GM18519 (cell line): ENCODE measurements around the gene VIT.
A peak's percentile ranks its signal among the peaks of the same experiment; 100 is the strongest.

Experiments
- ATAC-seq: cut with Tn5 transposase; IDR thresholded peaks from one replicate; pipeline ENCODE4 v1.9.1; 2021; ENCODE audit warnings: mild to moderate bottlenecking, moderate library complexity; ENCODE audit not compliant: unreplicated experiment, low FRiP score

VIT gene

DNA sequence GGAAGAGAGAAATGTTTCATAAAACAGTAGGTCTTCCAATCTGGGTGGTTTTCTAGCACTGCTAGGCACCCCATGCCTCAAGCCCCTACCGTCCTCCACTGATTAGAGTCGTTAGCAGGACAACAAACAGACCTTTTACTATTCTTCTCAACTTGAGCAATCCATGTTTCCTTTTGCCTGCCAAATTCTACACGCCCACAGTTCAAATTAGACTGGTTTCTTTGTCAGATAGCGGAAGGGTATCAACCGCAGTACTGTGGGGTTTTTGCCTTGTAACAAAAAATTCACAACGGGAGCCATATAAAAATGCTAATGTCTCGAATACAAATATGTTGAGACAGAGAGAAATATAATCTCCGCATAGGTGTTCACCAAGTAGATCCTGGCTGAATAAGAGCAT is 59.9 kb downstream of the VIT start:
- ATAC-seq, result no peak

DNA sequence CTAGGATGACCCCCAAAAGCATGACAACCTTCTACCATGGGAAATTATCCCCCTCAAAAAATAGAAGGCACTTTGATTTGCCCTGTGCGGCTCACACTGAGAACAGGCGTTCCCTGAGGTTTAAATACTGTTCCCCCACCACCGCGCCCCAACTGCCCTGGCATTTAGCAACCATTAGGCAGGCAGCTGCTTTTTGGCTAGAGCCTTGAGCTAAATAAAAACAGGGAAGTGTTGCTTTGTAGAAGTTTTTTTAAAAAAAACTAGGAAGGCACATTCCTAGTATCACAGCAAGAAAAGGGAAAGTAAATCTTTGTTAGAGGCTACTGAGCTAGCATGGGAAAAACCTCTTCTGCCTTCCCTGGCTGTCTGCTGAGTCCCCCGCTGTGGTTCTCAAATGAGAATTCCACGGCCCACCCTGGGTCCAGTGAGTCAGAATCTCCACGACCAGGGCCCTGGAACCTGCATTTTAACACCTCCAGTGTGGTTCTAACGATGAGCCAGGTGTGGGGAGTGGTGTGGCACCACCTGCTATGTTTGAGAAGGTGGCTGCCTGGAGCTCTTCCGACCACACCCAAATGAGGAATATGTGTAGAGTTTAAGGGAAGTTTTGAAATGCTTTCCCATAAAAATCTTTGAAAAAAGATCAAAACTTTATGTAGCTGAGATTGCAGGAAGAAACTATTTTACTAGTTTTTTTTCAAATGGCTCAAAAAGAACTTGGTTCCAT is 66.4 kb downstream of the VIT start:
- ATAC-seq, result no peak

DNA sequence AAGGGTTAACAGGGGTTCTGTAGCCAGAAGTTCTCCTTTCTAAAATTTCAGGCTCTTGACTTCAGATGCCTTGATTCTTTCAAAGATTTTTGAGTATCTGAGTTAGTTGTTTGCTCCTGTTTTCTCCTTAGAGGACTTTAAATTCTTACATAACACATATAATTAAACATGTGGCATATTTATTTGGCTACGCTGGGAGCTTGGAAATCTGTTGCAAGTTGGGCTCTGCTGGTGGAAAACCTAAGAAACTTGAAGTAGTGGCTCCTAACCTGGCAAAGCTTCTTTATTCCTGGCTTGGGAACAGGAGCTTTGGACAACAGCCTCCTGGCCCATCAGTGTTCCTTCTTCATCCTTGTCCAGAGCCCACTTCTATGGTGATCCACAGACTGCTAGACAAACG is 72.6 kb downstream of the VIT start:
- ATAC-seq, result no peak

DNA sequence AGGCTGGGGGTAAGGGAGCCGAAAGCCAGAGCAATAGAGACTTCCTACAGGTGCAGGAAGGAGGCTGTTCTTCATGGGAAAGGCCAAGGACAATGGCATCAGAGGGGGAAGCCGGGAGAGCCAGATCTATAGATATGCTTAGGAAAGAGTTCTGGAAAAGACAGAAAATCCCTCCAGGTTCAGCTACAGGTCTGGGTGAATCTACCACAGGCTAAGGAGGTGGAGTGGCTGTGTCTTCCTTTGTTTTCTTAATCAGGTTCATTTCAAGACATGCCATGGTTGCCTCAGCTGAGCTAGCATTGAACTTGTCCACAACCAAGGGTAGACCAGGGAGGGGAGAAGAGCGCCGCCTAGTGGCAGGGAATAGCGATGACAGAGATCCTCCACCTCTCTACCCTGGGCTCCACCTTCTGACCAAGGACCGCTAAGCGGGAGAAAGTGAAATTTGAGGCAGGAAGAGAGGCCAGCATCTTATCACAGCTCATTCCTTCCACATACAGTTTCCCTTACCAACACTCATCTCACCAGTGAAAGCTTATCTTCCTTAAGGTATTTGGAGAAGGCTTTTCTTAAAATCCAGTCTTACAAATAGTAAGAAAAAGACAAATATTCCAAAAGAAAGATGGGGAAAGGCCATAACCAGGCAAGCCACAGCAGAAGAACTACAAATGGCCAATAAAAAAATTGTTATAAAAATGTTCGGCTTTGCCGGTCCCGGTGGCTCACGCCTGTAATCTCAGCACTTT is 74.2 kb downstream of the VIT start:
- no peak for ATAC-seq

DNA sequence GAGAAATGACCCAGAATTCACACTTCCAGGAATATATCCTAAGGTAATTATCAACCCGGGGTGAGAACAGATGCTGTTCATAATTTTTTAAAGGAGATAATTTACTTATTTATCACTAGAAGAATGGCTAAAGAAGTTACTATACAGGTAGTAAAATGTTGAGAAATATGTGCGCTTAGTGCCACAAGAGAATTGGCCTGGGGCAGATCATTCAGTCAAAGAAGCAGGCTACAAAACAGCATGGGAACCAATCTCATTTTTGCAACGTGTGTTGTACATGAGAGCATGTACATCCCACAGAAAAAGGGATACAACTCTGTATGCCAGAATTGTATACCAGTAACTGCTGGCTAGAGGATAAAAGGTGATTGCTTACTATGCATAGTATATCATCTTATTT is 75.2 kb downstream of the VIT start:
- no peak for ATAC-seq

DNA sequence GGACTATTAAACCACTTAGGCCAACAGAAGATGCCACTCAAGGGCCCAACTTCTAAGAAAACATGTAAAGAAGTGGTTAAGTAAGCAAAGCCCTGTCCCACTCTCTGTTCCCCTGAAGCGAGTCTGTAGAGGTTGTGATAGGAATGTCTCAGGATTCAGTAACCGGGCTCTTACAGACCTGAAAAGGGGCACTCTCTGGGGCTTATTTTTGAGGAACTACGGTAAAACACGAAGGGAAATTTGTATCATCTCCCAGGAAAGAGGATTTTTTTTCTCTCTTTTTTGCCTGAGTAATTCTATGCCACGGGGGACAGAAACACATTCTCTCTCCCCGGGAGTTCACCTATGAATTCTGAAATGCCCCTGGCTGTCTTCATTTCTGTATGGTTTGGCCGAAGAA is 77.4 kb downstream of the VIT start:
- ATAC-seq, result no peak

DNA sequence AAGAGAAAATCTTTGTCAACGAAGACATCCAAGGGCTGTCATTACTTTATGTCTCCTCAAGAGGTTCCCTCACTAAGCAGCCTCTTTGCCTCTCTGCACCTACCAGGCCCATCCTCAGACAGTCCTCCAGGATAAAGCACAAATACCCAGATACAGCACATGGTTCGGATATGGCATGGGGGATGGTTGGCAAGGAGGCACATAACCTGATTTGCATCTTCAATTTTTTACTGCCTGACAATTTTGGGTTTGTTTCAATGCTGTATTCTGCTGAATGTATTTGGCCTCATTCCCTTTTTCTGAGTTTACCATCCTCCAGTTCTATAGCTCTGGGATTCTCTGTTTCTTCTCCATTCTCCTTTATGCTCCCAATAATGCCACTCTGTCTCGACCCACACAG is 78.8 kb downstream of the VIT start:
- no peak for ATAC-seq

DNA sequence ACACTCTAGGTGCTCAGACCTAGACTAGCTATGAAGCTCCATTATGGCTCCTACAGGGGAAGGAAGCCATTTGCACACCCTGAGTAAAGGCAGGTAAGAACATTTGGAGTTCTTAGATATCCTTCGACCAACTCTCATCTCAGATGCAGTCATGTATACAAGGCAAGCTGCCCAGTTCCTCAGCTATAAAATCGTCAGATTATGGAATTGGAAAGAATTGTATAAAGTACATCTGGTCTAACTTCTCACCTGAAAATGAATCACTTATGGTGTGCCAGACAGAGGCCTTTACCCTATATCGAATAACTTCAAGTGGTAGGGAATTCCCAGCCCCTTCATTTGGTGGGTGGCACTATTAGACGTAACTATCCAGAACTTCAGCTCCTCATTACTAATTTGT is 79.3 kb downstream of the VIT start:
- no peak for ATAC-seq

DNA sequence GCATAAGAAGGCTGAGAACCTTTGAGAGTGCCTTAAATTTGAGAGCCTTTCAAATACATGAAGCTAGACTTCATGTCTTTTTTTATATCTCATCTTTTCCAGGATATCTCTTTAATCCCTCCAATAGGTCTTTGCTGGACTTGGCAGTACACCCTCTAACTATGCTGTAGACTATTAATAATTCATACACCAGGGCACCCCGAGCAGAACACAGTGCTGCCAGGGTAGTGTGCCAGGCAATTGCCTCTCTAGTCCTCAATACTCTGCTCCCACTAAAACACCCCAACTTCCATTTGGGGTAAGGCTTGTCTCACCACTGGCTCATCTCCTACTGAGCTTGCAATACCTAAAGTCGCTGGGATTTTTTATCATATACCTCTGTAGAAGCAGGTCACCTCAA is 80.8 kb downstream of the VIT start:
- ATAC-seq, result no peak

DNA sequence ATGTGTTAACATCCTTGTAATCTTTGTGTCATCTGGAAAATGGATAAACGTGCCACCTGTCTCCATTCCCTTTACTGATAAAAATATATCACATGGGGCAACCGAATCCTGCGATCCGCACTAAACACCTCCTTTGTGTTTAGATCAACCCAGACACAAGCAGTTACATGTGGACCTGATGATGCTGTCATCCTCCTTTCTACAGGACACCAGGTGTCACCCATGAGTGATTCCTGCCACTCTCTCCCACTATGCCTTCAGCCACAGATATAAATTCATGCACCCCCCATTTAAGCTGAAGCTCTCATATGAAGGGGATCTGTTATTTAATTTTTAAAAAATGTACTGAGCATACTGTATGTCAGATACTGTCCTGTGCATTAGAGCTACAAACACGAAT is 81.3 kb downstream of the VIT start:
- ATAC-seq, result no peak

DNA sequence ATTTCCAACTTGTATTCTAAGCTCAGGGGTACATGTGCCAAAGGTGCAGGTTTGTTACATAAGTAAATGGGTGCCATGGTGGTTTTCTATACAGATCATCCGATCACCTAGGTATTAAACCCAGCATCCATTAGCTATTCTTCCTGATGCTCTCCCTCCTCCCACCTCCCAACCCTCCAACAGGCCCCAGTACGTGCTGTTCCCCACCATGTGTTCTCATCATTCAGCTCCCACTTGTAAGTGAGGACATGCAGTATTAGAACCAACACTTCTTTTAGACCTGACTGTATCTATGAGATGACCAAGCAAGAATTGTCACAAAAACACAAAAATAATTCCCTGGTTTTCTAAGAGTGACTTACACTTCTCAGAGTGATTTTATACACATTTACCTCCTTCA is 83.0 kb downstream of the VIT start:
- no peak for ATAC-seq

DNA sequence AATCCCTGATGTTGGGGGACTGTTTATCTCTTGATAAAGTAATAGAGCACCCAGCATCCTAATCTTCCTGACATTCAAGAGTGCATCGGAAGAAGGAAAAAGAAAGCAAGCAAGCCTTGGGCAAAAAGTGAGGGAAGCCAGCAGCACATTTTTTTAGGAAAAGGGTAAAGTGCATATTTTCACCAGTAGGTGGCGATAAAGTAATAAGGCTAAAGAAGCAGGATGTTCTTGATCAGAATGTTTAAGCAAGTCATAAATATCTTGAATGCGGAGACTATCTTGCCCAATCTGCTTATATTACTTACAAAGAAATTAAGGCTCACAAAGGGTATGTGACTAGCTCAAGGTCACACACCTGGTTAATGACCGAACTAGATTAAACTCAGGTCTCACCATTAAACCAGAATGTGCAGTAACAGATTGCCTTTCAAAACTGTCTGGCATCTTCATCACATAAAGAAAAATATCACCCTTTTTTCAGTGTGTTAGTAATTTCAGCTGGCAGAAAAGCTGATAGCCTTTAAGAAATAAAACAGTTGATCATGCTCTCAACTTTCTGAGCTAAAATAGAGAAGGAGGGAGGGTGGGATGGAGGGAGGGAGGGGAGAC is 83.8 kb downstream of the VIT start:
- peak; percentile 41 for ATAC-seq

DNA sequence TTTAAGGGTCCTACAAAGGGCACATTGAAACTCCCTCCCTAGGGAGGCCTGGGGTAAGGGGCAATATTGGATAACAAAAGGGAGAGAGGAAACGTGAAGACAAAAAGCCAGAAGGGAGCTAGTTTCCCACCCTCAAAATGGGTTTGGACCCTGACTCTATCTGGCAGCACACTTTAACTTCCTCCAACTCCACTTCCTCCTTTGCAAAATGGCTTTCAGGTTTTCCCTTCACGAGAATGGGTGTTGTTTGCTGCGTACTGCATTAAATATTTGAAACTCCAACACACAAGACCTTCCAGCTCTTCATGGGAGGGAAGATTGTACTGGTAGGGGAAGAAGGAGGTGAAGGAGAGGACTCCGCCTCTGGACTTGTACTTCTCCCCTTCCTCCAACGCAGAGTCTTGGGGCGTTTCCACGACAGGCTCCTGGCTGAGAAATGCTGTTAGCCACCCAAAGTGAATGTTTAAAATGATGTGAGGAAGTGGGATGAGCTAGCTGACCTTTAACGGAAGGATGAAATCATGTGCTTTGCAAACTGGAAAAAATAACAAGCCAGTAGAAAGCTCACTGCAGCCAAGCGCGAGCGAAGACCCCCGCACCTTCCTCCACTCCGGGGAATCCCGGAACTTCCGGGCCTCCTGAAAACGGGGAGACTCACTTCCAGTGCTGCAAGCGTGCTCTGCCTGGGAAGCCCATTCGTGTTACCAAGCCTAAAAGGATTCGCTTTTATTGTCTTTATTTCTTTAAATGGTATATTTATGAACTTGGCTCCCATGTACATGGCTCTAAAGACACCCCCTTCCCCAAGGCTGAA is 85.6 kb downstream of the VIT start:
- no peak for ATAC-seq

DNA sequence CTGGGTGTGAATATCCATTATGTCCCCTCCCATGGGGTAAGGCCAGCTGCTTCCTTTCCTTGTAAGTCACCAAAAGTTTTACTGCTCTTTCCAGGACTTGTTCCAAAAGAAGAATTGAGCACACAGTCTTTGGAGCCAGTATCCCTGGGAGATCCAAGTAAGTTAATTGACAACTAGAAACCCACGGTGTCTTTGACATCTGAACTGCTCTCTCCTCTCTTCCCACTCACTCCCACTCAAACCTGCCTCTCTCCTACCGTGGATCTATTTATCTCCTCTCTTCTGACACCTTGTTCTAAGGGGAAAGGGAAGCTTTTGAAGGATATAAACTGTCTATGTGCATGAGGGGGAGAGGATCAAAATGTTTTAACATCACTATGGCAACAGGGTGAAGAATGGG is 86.7 kb downstream of the VIT start:
- no peak for ATAC-seq

DNA sequence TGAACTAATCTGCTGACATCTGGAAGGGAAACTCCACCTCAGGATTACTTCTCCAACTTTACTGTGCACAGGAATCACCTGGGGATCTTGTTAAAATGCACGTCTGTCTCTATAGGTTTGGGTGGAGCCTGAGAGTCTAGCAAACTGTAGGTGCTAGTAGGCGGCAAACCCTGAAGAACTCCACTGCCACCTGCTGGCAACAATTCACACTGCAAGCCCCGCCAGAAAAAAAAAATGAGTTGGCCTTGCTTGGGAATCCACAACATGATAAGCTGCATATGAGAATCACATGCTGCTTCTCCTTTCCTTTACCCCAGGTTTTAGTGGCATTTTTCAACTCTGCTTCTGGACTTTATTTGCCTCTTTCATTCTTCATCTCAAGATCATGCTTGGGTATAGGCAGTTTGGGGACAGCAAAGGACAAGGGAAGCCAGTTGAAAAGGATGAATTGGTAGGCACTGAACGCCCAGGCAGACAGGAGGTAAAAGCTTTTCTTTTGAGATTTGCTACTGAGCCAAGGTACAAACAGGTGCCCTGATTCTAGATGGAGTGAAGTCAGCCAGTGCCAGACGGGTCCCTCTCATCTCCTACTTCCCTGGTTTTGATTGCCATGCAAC is 88.8 kb downstream of the VIT start:
- peak; percentile 53 for ATAC-seq

DNA sequence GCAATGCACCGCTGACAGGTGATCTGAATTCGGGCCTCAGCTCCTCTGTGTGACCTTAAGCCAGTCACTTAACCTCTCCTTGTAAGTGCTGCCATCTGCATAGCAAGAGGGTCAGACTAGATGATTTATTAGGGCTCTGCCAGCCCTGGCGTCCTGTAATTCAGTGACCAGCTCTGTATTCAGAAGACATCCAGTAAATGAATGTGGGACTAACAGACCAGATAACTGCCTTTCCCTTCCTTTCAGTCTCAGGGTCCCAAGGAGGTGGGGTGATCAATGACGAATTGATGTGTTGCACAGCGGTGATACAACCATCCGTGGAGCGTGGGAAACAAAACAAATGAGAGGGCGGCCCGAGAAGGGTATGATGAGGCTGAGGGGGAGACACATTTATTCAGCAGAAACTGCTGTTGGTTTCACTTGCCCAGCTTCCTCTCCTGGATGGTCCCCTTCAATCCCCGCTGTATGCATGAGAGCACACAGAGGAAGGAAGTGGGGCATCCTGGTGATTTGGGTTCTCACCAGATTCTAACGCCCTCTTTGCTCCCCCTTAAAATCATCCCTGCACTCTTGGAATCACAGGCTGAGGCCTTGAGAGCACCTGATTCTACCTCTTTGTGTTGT is 92.8 kb downstream of the VIT start:
- no peak for ATAC-seq

DNA sequence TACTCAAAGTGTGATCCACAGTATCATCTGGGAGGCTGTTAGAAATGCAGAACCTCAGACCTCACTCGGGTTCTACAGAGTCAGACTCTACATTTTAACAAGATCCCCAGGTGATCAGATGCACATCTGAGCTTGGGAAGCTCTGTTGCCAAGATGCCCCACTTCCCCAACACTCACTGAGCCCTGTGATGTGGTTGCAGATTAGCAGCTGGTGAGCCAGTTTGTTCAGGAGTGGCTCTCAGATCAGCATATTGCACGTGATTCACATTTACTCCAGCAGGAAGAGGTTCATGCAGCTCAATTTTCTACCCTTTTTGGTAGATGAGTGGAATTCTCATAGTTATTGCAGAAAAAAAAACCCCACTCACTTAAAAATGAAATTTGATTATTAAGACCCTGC is 96.4 kb downstream of the VIT start:
- ATAC-seq, result no peak

DNA sequence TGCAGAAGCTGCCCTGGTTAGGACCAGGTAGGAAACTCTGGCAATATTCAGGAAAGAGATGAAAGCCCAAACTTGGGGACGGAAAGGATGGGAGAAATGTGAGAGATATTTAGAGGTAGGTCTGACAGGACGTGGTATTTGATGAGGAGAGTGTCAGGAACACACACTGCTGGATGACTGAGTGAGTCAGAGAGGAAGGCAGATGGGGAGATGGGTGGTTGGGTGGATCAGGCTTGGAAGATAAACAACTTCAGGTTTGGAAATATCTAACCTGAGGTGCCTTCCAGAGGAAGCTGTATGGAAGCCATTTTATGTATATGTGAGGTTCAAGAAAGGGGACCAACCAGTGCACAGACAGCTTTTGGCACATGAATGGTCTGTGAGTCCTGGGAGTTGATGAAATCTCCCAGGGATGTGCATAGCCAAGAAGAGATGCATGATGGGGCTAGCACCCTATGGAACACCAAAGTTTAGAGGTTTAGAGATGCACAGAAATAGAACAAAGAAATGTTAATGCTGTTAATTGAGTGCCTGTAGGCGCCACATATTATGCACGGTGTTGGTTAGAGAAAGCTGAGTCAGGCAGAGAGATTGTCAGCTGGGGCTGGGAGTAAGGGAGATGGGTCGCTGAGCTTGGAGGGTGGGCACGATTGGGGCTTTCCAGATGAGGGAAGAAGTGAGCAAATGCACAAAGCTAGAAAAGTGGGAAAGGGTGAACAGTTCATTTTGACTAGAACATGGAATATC is 101.0 kb downstream of the VIT start:
- ATAC-seq, result no peak

DNA sequence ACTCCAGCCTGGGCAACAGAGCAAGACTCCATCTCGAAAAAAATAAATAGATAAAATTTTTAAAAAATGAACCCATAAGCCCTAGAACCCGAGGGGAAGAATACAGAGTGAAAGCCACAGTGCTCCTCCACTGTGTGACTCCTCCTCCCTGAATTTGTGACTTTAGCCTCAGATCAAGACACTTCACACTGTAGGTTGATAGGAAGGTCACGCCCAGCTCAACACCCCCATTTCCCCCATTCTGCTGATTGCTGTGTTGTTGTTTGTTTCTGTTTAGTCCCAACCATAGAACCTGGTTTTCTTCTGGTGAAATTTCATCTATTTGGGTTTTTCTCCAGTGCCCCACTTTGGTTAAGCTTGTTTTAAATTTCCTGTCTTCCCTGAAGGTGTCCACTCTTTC is 102.2 kb downstream of the VIT start:
- ATAC-seq, result no peak

DNA sequence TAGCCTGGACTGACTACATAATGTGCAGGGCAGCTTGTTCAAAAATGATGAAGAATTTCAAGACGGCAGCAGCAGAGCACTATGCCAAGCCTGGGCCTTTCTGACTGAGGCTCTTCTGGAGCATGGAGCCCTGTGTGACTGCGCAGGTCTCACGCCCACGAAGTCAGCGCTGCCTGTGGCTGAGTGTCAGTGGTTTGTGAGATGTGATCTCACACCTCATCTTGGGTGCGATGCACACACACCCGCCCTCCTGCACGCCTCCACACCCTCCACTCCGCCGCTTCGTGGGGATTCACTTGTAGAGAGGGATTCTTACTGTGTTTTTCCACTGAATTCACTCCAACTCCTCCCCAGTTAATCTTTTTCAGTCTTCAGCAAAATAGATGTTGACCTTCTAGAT is 103.9 kb downstream of the VIT start:
- ATAC-seq, result no peak
